ENCODE measurements around the gene ADGRL3. TPM values are rescaled to one million over a fixed set of nuclear protein-coding genes. Genes with fewer than 3 reads are reported as not detected.
"Not testable (repeated sequence)": the region's sequence is repeated elsewhere in the genome, so short reads cannot be mapped to it uniquely, and the experiment has no call there.

The ADGRL3 gene
- polyA plus RNA-seq, 3 donors from 2014 or later: not detected

- no peaks in the 10 kb centered on the region for H3K27me3 Mint-ChIP-seq (ENCODE audit: low read depth in 3 of 3)
- H3K4me1 Mint-ChIP-seq: no peaks in the 10 kb centered on the region
- H3K36me3 Mint-ChIP-seq: no peaks in the 10 kb centered on the region
- no peak for DNase-seq
- H3K4me3 Mint-ChIP-seq: no peak overlapping the region
- peaks cover 2 to 32% (median 11%) of the 10 kb centered on the region in 6 donors for H3K9me3 Mint-ChIP-seq
- no peak overlapping the region for H3K27ac Mint-ChIP-seq
Observed at GRCh38 chr4:61678297-61678696, 478.2 kb downstream of the ADGRL3 start.

- no peak overlapping the region for H3K4me3 Mint-ChIP-seq
- no peak for DNase-seq
- H3K27me3 Mint-ChIP-seq (ENCODE audit: low read depth in 3 of 3): no peaks in the 10 kb centered on the region
- no peak overlapping the region for H3K27ac Mint-ChIP-seq
- H3K36me3 Mint-ChIP-seq: no peaks in the 10 kb centered on the region
- no peaks in the 10 kb centered on the region for H3K4me1 Mint-ChIP-seq
- peaks cover 7 to 36% (median 18%) of the 10 kb centered on the region in 6 donors for H3K9me3 Mint-ChIP-seq
Observed at GRCh38 chr4:61693520-61693919, 493.4 kb downstream of the ADGRL3 start.

GRCh38 chr4:61714387-61714911 lies 514.3 kb downstream of the ADGRL3 start:
- Mint-ChIP-seq H3K9me3 (peaks cover 2 to 48% (median 9%) of the 10 kb centered on the region in 6 donors), H3K27ac (no peak overlapping the region), H3K4me3 (no peak overlapping the region), H3K4me1 (no peaks in the 10 kb centered on the region), H3K36me3 (no peaks in the 10 kb centered on the region), H3K27me3 (ENCODE audit: low read depth in 3 of 3) (no peaks in the 10 kb centered on the region)
- no peak for DNase-seq

- Mint-ChIP-seq H3K27ac (no peak overlapping the region), H3K4me1 (no peaks in the 10 kb centered on the region), H3K36me3 (no peaks in the 10 kb centered on the region), H3K27me3 (ENCODE audit: low read depth in 3 of 3) (no peaks in the 10 kb centered on the region), H3K9me3 (peaks cover 4 to 52% (median 14%) of the 10 kb centered on the region in 6 donors), H3K4me3 (no peak overlapping the region)
- no peak for DNase-seq
Observed at GRCh38 chr4:61716426-61716825, 516.3 kb downstream of the ADGRL3 start.

- Mint-ChIP-seq H3K27ac (no peak overlapping the region), H3K27me3 (ENCODE audit: low read depth in 3 of 3) (peaks cover 0 to 2% (median 0%) of the 10 kb centered on the region in 3 donors), H3K4me3 (no peak overlapping the region), H3K9me3 (peaks cover 4 to 26% (median 18%) of the 10 kb centered on the region in 6 donors), H3K36me3 (no peaks in the 10 kb centered on the region), H3K4me1 (no peaks in the 10 kb centered on the region)
- no peak for DNase-seq
Observed at GRCh38 chr4:61723492-61723891, 523.4 kb downstream of the ADGRL3 start.

- Mint-ChIP-seq H3K36me3 (no peaks in the 10 kb centered on the region), H3K27me3 (ENCODE audit: low read depth in 3 of 3) (peaks cover 0 to 2% (median 0%) of the 10 kb centered on the region in 3 donors), H3K9me3 (peaks cover 4 to 27% (median 12%) of the 10 kb centered on the region in 6 donors), H3K4me3 (no peak overlapping the region), H3K4me1 (no peaks in the 10 kb centered on the region), H3K27ac (no peak overlapping the region)
- no peak for DNase-seq
Observed at GRCh38 chr4:61727286-61727685, 527.2 kb downstream of the ADGRL3 start.

DNA sequence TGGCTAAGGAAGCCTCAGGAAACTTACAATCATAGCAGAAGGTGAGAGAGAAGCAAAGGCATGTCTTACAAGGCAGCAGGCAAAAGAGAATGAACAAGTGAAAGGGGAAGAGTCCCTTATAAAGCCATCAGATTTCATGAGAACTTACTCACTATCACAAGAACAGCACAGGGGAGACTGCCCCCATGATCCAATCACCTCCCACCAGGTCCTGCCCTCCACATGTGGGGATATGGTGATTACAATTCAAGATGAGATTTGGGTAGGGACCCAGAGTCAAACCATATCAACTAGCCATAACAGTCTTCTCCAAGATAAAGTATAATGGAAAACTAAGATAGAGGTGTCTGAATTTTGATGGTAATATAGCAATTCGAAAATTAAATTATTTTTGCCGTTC lies 534.3 kb downstream of the ADGRL3 start:
- Mint-ChIP-seq H3K36me3 (no peaks in the 10 kb centered on the region), H3K27me3 (ENCODE audit: low read depth in 3 of 3) (no peaks in the 10 kb centered on the region), H3K27ac (no peak overlapping the region), H3K4me1 (no peaks in the 10 kb centered on the region), H3K4me3 (no peak overlapping the region), H3K9me3 (peaks cover 3 to 41% (median 14%) of the 10 kb centered on the region in 6 donors)
- no peak for DNase-seq

- Mint-ChIP-seq H3K27ac (no peak overlapping the region), H3K9me3 (peaks cover 0 to 38% (median 15%) of the 10 kb centered on the region in 6 donors), H3K27me3 (ENCODE audit: low read depth in 3 of 3) (no peaks in the 10 kb centered on the region), H3K4me1 (no peaks in the 10 kb centered on the region), H3K36me3 (no peaks in the 10 kb centered on the region), H3K4me3 (no peak overlapping the region)
- no peak for DNase-seq
Observed at GRCh38 chr4:61739887-61740286, 539.8 kb downstream of the ADGRL3 start.

GRCh38 chr4:61740886-61741285 lies 540.8 kb downstream of the ADGRL3 start:
- no peaks in the 10 kb centered on the region for H3K4me1 Mint-ChIP-seq
- H3K27ac Mint-ChIP-seq: no peak overlapping the region
- H3K36me3 Mint-ChIP-seq: no peaks in the 10 kb centered on the region
- no peaks in the 10 kb centered on the region for H3K27me3 Mint-ChIP-seq (ENCODE audit: low read depth in 3 of 3)
- no peak for DNase-seq
- no peak overlapping the region for H3K4me3 Mint-ChIP-seq
- peaks cover 0 to 37% (median 16%) of the 10 kb centered on the region in 6 donors for H3K9me3 Mint-ChIP-seq

- DNase-seq: no peak
- peaks cover 3 to 41% (median 17%) of the 10 kb centered on the region in 6 donors for H3K9me3 Mint-ChIP-seq
- H3K27me3 Mint-ChIP-seq (ENCODE audit: low read depth in 3 of 3): no peaks in the 10 kb centered on the region
- peaks cover 0 to 4% (median 0%) of the 10 kb centered on the region in 3 donors for H3K36me3 Mint-ChIP-seq
- H3K4me3 Mint-ChIP-seq: no peak overlapping the region
- H3K27ac Mint-ChIP-seq: no peak overlapping the region
- H3K4me1 Mint-ChIP-seq: no peaks in the 10 kb centered on the region
Observed at GRCh38 chr4:61741327-61742096, 541.4 kb downstream of the ADGRL3 start.

- no peak overlapping the region for H3K27ac Mint-ChIP-seq
- H3K36me3 Mint-ChIP-seq: peaks cover 0 to 4% (median 0%) of the 10 kb centered on the region in 3 donors
- H3K9me3 Mint-ChIP-seq: peaks cover 5 to 25% (median 11%) of the 10 kb centered on the region in 6 donors
- H3K4me1 Mint-ChIP-seq: no peaks in the 10 kb centered on the region
- no peak for DNase-seq
- H3K4me3 Mint-ChIP-seq: no peak overlapping the region
- H3K27me3 Mint-ChIP-seq (ENCODE audit: low read depth in 3 of 3): peaks cover 0 to 1% (median 0%) of the 10 kb centered on the region in 3 donors
Observed at GRCh38 chr4:61750810-61751209, 550.7 kb downstream of the ADGRL3 start.

DNA sequence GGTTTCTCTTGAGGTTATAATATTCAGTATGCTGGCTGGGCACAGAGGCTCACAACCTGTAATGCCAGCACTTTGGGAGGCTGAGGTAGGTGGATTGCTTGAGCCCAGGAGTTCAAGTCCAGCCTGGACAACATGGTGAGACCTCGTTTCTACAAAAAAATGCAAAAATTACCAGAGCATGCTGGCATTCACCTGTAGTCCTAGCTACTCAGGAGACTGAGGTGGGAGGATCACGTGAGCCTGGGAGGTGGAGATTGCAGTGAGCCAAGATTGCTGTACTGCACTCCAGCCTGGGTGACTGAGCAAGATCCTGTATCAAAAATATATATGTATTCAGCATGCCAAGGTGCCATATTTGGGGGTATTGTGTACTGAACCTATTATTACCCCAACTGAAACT lies 552.5 kb downstream of the ADGRL3 start:
- Mint-ChIP-seq H3K27me3 (ENCODE audit: low read depth in 3 of 3) (peaks cover 0 to 1% (median 0%) of the 10 kb centered on the region in 3 donors), H3K4me3 (no peak overlapping the region), H3K9me3 (peaks cover 9 to 33% (median 12%) of the 10 kb centered on the region in 6 donors), H3K27ac (no peak overlapping the region), H3K36me3 (no peaks in the 10 kb centered on the region), H3K4me1 (no peaks in the 10 kb centered on the region)
- no peak for DNase-seq

DNA sequence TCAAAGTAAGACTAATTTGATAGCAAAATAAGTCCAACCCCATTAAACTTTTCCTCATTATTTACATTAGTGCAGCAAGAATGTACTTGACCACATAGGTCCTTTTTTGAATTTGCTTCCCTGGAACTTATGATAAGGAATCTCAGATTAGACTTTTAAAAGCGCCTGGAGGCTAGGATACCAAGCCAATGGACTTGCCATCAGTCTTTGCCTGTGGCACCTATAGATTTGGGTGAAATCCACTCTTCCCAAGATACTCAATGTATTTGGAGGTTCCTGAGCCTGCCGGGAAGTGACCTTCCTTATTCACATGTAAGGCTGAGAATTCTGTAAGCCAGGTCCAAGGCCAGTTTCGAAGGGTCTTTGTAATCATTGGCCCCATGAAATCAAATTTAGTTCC lies 553.6 kb downstream of the ADGRL3 start:
- DNase-seq: no peak
- Mint-ChIP-seq H3K4me3 (no peak overlapping the region), H3K27me3 (ENCODE audit: low read depth in 3 of 3) (peaks cover 0 to 1% (median 0%) of the 10 kb centered on the region in 3 donors), H3K27ac (no peak overlapping the region), H3K4me1 (no peaks in the 10 kb centered on the region), H3K9me3 (peaks cover 13 to 44% (median 15%) of the 10 kb centered on the region in 6 donors), H3K36me3 (no peaks in the 10 kb centered on the region)

DNA sequence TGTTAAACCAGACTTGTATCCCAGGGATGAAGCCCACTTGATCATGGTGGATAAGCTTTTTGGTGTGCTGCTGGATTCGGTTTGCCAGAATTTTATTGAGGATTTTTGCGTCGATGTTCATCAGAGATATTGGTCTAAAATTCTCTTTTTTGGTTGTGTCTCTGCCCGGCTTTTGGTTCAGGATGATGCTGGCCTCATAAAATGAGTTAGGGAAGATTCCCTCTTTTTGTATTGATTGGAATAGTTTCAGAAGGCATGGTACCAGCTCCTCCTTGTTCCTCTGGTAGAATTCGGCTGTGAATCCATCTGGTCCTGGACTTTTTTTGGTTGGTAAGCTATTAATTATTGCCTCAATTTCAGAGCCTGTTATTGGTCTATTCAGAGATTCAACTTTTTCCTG lies 556.8 kb downstream of the ADGRL3 start:
- peaks cover 16 to 57% (median 32%) of the 10 kb centered on the region in 6 donors for H3K9me3 Mint-ChIP-seq
- DNase-seq; H3K4me3 Mint-ChIP-seq; H3K36me3 Mint-ChIP-seq; H3K4me1 Mint-ChIP-seq; H3K27me3 Mint-ChIP-seq (ENCODE audit: low read depth in 3 of 3); H3K27ac Mint-ChIP-seq: not testable (repeated sequence)

Data from immature natural killer cell (primary cell).